ENCODE data around the gene CERKL. TPM values are rescaled to one million over a fixed set of nuclear protein-coding genes. Genes with fewer than 3 reads are reported as not detected.
"Not testable (repeated sequence)": the region's sequence is repeated elsewhere in the genome, so short reads cannot be mapped to it uniquely, and the experiment has no call there.

Gene CERKL, protein sequence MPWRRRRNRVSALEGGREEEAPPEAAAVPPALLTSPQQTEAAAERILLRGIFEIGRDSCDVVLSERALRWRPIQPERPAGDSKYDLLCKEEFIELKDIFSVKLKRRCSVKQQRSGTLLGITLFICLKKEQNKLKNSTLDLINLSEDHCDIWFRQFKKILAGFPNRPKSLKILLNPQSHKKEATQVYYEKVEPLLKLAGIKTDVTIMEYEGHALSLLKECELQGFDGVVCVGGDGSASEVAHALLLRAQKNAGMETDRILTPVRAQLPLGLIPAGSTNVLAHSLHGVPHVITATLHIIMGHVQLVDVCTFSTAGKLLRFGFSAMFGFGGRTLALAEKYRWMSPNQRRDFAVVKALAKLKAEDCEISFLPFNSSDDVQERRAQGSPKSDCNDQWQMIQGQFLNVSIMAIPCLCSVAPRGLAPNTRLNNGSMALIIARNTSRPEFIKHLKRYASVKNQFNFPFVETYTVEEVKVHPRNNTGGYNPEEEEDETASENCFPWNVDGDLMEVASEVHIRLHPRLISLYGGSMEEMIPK
- polyA plus RNA-seq (2011; rRNA removed) (0.04 and 0.06 TPM in 2 replicates), polyA minus RNA-seq (2011; rRNA and poly(A)+ RNA removed) (not detected in 2 replicates)

DNA sequence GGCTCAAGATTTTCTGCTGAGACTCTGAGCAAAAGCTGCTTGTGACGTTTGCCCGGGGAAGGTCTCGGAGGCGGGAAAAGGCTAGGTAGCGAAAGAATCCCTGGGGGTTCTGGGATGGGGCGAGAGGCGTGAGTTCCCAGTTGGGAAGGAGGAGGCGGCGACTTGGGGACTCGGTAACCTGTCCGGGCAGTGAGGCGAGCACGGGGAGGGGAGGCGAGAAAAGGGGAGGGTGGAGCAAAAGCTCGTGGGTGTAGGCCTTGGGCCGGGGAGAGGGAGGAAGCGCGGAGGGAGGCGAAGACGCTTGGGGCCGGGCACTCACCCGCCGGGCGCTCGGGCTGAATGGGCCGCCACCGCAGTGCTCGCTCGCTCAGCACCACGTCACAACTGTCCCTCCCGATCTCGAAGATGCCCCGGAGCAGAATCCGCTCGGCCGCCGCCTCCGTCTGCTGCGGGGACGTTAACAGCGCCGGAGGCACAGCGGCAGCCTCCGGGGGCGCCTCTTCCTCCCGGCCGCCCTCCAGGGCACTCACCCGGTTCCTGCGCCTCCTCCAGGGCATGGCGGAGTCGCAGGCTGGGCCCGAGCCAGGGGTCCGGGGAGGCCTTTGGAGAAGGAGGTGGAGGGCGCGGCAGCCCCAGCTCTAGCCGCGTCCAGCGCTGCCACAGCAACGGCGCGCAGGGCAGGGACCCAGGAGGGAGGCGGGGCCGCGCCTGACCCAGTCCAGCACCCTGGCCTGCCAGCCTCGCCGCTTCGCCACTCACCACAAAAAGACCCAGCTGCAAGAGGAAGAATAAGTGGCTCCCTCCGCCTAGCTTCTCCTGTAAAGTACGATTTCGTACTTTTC lies at the start of gene CERKL:
TSS of gene CERKL (minus strand) at position 656 of the 842 bp plus-strand sequence. CDS start at position 557, 99 bp downstream.
- H3K27me3 ChIP-seq (ENCODE audit: control insufficient read depth, insufficient read depth, low read length), result peaks cover 14% of the 10 kb centered on the region
- H3K36me3 ChIP-seq (ENCODE audit: control insufficient read depth, insufficient read depth, low read length), result no peaks in the 10 kb centered on the region
- H3K4me3 ChIP-seq (ENCODE audit: low read depth, low read length), result peak within 1 kb of the TSS; percentile 50
- DNase-seq (ENCODE audit: low read depth), result no peak
- TF ChIP-seq, protein P1, sequence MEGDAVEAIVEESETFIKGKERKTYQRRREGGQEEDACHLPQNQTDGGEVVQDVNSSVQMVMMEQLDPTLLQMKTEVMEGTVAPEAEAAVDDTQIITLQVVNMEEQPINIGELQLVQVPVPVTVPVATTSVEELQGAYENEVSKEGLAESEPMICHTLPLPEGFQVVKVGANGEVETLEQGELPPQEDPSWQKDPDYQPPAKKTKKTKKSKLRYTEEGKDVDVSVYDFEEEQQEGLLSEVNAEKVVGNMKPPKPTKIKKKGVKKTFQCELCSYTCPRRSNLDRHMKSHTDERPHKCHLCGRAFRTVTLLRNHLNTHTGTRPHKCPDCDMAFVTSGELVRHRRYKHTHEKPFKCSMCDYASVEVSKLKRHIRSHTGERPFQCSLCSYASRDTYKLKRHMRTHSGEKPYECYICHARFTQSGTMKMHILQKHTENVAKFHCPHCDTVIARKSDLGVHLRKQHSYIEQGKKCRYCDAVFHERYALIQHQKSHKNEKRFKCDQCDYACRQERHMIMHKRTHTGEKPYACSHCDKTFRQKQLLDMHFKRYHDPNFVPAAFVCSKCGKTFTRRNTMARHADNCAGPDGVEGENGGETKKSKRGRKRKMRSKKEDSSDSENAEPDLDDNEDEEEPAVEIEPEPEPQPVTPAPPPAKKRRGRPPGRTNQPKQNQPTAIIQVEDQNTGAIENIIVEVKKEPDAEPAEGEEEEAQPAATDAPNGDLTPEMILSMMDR (IDR thresholded peaks at IDR 0.05; ENCODE audit: insufficient read depth, low read depth, low read length), result peak; percentile 17; the same call in 1 of the 2 replicates
- CTCF ChIA-PET, result interaction anchor here (1.1 kb wide), 1 partner anchor 29 kb away, joined by 4 read pairs; no protein-coding TSS in a partner anchor
- POLR2A ChIA-PET, result no interaction called here

DNA sequence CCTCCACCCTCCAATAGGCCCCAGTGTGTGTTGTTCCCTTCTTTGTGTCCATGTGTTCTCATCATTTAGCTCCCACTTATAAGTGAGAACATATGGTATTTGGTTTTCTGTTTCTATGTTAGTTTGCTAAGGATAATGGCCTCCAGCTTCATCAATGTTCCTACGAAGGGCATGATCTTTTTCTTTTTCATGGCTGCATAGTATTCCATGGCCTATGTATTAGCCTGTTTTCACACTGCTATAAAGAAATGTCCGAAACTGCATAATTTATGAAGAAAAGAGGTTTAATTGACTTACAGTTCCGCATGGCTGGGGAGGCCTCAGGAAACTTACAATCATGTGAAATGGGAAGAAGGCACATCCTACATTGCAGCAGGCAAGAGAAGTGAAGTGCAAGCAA lies 45.6 kb upstream of the CERKL start:
- POLR2A ChIA-PET; H3K4me3 ChIP-seq (ENCODE audit: low read depth, low read length); DNase-seq (ENCODE audit: low read depth); H3K27me3 ChIP-seq (ENCODE audit: control insufficient read depth, insufficient read depth, low read length); CTCF ChIA-PET; H3K36me3 ChIP-seq (ENCODE audit: control insufficient read depth, insufficient read depth, low read length): not testable (repeated sequence)

DNA sequence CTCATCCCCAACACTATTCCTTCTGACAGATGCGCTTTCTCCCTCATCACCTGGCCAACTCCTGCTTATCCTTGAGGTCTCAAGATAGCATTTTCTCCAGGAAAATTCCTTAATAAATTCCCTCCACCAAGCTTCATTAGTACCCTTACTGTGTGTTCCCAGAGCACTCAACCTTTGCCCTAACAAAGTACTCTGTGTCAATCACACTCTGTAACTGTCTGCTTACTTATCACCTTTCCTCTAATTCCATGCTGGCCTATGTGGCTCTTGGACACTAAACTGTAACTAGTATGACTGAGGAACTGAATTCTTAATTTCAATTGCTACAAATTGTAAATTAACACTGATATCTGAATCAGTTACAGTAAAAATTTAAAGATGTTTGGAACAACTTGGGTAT lies 41.3 kb upstream of the CERKL start:
- ChIA-PET CTCF (no interaction called here), POLR2A (no interaction called here)
- Histone ChIP-seq H3K27me3 (ENCODE audit: control insufficient read depth, insufficient read depth, low read length) (peaks cover 2% of the 10 kb centered on the region; the same call in 1 of the 2 replicates), H3K36me3 (ENCODE audit: control insufficient read depth, insufficient read depth, low read length) (no peaks in the 10 kb centered on the region), H3K4me3 (ENCODE audit: low read depth, low read length) (no peak overlapping the region)
- TF ChIP-seq, protein P1 (IDR thresholded peaks at IDR 0.05; ENCODE audit: insufficient read depth, low read depth, low read length), result no peak
- DNase-seq (ENCODE audit: low read depth), result no peak

DNA sequence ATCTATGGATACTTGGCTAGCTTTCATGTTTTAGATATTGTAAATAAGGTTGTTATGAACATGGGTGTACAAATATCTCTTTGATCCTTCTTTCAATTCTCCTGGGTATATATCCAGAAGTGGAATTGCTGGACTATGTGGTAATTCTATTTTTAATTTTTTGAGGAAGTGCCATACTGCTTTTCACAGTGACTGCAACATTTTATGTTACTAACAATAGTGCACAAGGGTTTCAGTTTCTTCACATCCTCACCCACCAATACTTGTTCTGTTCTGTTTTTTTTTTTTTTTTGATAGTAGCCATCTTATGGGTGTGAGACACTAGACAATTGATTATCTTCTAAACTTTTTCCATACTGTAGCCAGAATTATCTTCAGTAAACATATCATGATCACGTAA lies 40.7 kb upstream of the CERKL start:
- CTCF ChIA-PET, result interaction anchor here (0.7 kb wide), 1 partner anchor 662 kb away, joined by 4 read pairs; no protein-coding TSS in a partner anchor
- Histone ChIP-seq H3K27me3 (ENCODE audit: control insufficient read depth, insufficient read depth, low read length) (peaks cover 2% of the 10 kb centered on the region; the same call in 1 of the 2 replicates), H3K36me3 (ENCODE audit: control insufficient read depth, insufficient read depth, low read length) (no peaks in the 10 kb centered on the region), H3K4me3 (ENCODE audit: low read depth, low read length) (no peak overlapping the region)
- POLR2A ChIA-PET, result no interaction called here
- TF ChIP-seq, protein P1 (IDR thresholded peaks at IDR 0.05; ENCODE audit: insufficient read depth, low read depth, low read length), result no peak
- DNase-seq (ENCODE audit: low read depth), result no peak

DNA sequence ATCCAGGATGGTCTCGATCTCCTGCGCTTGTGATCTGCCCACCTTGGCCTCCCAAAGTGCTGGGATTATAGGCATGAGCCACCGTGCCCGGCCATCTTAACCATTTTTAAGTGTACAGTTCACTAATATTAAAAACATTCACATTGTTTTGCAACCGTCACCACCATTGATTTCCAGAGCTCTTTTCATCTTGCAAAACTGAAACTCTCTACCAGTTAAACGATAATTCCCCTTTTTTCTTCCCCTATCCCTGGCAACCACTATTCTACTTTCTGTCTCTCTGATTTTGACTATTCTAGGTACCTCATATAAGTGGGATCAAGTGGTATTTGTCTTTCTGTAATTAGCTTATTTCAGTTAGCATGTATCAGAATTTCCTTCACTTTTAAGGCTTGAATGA lies 40.2 kb upstream of the CERKL start:
- peaks cover 2% of the 10 kb centered on the region; the same call in 1 of the 2 replicates for H3K27me3 ChIP-seq (ENCODE audit: control insufficient read depth, insufficient read depth, low read length)
- POLR2A ChIA-PET, result no interaction called here
- CTCF ChIA-PET, result interaction anchor here (0.7 kb wide), 1 partner anchor 662 kb away, joined by 4 read pairs; no protein-coding TSS in a partner anchor
- H3K4me3 ChIP-seq (ENCODE audit: low read depth, low read length), result no peak overlapping the region
- TF ChIP-seq, protein P1 (IDR thresholded peaks at IDR 0.05; ENCODE audit: insufficient read depth, low read depth, low read length), result no peak
- DNase-seq (ENCODE audit: low read depth), result no peak
- H3K36me3 ChIP-seq (ENCODE audit: control insufficient read depth, insufficient read depth, low read length), result no peaks in the 10 kb centered on the region

Data from BJ (cell line).